DOHH2 (cell line): ENCODE measurements around the gene G2E3.

Experiments used
- EZH2phosphoT487 ChIP-seq: fragments of 200-600 bp; sonication (generic); IDR thresholded peaks from 2 replicates; pipeline ENCODE4 v1.6.1; 2017; ENCODE audit warnings: borderline replicate concordance, mild to moderate bottlenecking, antibody characterized with exemption, low read length, moderate library complexity, mixed read lengths
- TF ChIP-seq, protein P1 (sequence below): fragments of 200-600 bp; sonication (generic); IDR thresholded peaks from one replicate; pipeline ENCODE4 v1.5.1; 2014; ENCODE audit warnings: antibody characterized with exemption, mild to moderate bottlenecking, low read depth, low read length; ENCODE audit not compliant: poor library complexity, severe bottlenecking

DNA sequence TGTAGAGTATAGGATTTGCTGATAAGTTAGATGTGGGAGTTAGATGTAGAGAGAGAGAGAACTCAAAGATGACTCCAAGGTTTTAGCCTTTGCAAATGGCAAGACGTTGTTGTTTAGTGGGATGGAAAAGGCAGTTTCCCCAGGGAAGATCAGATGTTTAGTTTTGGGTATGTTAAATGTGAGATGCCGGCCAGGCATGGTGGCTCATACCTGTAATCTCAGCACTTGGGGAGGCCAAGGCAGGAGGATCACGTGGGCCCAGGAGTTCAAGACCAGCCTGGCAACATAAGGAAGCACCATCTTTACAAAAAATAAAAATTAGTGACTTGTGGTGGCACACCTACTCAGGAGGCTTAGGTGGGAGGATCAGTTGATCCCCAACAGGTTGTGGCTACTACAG is 96.7 kb downstream of the G2E3 start:
- TF ChIP-seq, protein P1, sequence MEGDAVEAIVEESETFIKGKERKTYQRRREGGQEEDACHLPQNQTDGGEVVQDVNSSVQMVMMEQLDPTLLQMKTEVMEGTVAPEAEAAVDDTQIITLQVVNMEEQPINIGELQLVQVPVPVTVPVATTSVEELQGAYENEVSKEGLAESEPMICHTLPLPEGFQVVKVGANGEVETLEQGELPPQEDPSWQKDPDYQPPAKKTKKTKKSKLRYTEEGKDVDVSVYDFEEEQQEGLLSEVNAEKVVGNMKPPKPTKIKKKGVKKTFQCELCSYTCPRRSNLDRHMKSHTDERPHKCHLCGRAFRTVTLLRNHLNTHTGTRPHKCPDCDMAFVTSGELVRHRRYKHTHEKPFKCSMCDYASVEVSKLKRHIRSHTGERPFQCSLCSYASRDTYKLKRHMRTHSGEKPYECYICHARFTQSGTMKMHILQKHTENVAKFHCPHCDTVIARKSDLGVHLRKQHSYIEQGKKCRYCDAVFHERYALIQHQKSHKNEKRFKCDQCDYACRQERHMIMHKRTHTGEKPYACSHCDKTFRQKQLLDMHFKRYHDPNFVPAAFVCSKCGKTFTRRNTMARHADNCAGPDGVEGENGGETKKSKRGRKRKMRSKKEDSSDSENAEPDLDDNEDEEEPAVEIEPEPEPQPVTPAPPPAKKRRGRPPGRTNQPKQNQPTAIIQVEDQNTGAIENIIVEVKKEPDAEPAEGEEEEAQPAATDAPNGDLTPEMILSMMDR = no peak
- TF ChIP-seq EZH2phosphoT487 = no peak
